A673 (cell line): ENCODE measurements around the gene XPA. TPM values are rescaled to one million over a fixed set of nuclear protein-coding genes. Genes with fewer than 3 reads are reported as not detected.

Experiments used
- BruUV-seq: library from RNA; stranded (reverse); fragments of 400-500 nt; replicated peaks from 2 replicates; lab custom pipeline; 2021; lab: Mats Ljungman, UMichigan
- CTCF ChIA-PET: fragments of 300-600 bp; sonication (Branson Sonifier 250); formaldehyde crosslinking; loops from one replicate; lab custom pipeline; 2022; ENCODE audit warnings: antibody characterized with exemption; lab: Charles Lee
- POLR2A ChIA-PET: fragments of 300-600 bp; sonication (Branson Sonifier 250); formaldehyde crosslinking; loops from one replicate; lab custom pipeline; 2022; ENCODE audit warnings: antibody characterized with exemption; ENCODE audit not compliant: low non-redundant PET; lab: Charles Lee
- DNase-seq: peaks from one replicate; pipeline ENCODE4 v3.0.0-alpha.2; 2015; ENCODE audit warnings: low spot score
- H3K27ac ChIP-seq: fragments of 200-600 bp; sonication (generic); 2 replicates; pipeline ENCODE4 v1.5.1; 2016; ENCODE audit warnings: mixed run types, low read depth, mild to moderate bottlenecking, mixed read lengths, antibody characterized with exemption, low read length; ENCODE audit not compliant: poor library complexity, severe bottlenecking
- H3K27me3 ChIP-seq: fragments of 200-600 bp; sonication (generic); replicated peaks from 2 replicates; pipeline ENCODE4 v1.6.1; 2017; ENCODE audit warnings: mixed run types, low read depth, mild to moderate bottlenecking, mixed read lengths, antibody characterized with exemption, low read length; ENCODE audit not compliant: insufficient read depth, poor library complexity
- H3K36me3 ChIP-seq: fragments of 200-600 bp; sonication (generic); 2 replicates; pipeline ENCODE4 v1.6.1; 2016; ENCODE audit warnings: mixed run types, mild to moderate bottlenecking, mixed read lengths, antibody characterized with exemption, low read length; ENCODE audit not compliant: insufficient read depth, poor library complexity, severe bottlenecking
- H3K4me1 ChIP-seq: fragments of 200-600 bp; sonication (generic); 2 replicates; pipeline ENCODE4 v1.6.1; 2017; ENCODE audit warnings: mixed run types, mild to moderate bottlenecking, mixed read lengths, antibody characterized with exemption, low read length; ENCODE audit not compliant: insufficient read depth, poor library complexity, severe bottlenecking
- H3K4me3 ChIP-seq: fragments of 200-600 bp; sonication (generic); 2 replicates; pipeline ENCODE4 v1.5.1; 2016; ENCODE audit warnings: low read depth, mixed run types, mild to moderate bottlenecking, mixed read lengths, low read length; ENCODE audit not compliant: poor library complexity, severe bottlenecking
- H3K9me3 ChIP-seq: fragments of 200-600 bp; sonication (generic); 2 replicates; pipeline ENCODE4 v1.6.1; 2016; ENCODE audit warnings: mixed run types, low read depth, mild to moderate bottlenecking, mixed read lengths, antibody characterized with exemption, low read length; ENCODE audit not compliant: poor library complexity, severe bottlenecking
- CTCF ChIP-seq: fragments of 300-800, 200-600 bp; sonication (generic); conservative IDR thresholded peaks from 2 replicates; pipeline ENCODE4 v1.5.1; 2017; ENCODE audit warnings: low read depth, mild to moderate bottlenecking, antibody characterized with exemption, low read length, moderate library complexity, mixed read lengths
- EZH2 ChIP-seq: fragments of 200-600 bp; sonication (generic); IDR thresholded peaks from 2 replicates; pipeline ENCODE4 v1.6.1; 2017; ENCODE audit warnings: borderline replicate concordance, low read depth, mild to moderate bottlenecking, mixed read lengths, antibody characterized with exemption, low read length; ENCODE audit not compliant: poor library complexity, severe bottlenecking
- intact Hi-C: fragments of 100-400 bp; cut with micrococcal nuclease; formaldehyde crosslinking; loops from one replicate; pipeline ENCODE4 v1.10.0; 2022; ENCODE audit not compliant: unreplicated experiment
- total RNA-seq: library from RNA; stranded (reverse); gene quantifications from 2 replicates; pipeline ENCODE4 v1.2.3, GENCODE V29; 2021

Gene XPA
- total RNA-seq, 1 experiment from 2014 or later = 15.6 TPM

DNA sequence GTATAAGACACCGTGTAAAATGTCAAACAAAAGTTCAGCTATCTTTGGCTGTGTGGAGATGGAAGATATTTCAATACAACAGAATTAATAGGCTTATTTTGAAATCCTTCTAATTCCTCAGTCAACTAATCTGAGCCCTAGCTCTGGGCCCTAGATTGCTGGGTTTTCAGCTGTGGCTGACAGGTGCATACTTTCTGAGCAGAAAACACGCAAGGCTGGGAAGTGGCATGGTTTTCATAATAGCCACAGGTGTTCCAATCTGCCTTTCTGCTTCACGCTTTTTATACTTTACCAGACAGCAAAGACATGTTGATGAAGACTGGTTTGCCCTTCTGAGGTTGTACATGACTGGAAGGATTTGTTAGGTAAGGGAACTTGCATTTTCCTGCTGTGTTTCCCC, 20.7 kb upstream of the XPA start:
- H3K9me3 ChIP-seq = no peaks in the 10 kb centered on the region
- H3K4me1 ChIP-seq = no peaks in the 10 kb centered on the region
- intact Hi-C loops = no loop called here
- H3K36me3 ChIP-seq = no peaks in the 10 kb centered on the region
- no TSS peak for BruUV-seq
- no peak overlapping the region for H3K27ac ChIP-seq
- TF ChIP-seq CTCF (no peak), EZH2 (no peak)
- no peak for DNase-seq
- H3K27me3 ChIP-seq = peaks cover 31% of the 10 kb centered on the region
- H3K4me3 ChIP-seq = no peak overlapping the region
- ChIA-PET POLR2A (no interaction called here), CTCF (no interaction called here)

DNA sequence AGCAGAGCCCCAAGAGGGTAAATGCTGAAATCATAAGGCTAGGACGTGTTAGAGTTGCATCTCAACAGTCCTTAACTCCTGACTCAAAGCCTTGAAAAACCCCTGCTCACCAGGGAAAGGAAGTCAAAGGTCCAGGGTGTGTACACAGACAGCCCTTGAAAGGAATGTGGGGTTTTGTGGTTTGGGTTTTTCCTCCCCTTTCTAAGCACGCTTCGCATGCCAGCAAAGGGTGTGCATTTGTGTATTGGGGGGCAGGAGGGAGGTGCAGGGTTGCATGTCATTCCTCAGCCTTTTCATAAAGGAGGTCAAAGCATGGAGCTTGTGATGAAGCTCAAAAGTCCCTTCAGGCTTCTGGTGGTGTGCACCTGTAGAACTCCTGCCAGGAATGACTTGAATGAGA, 17.3 kb upstream of the XPA start:
- H3K27me3 ChIP-seq = peaks cover 22% of the 10 kb centered on the region
- intact Hi-C loops = loop anchor here (5.0 kb wide), 1 partner anchor 548 kb away; no protein-coding TSS in a partner anchor
- no peak overlapping the region for H3K4me3 ChIP-seq
- no peak overlapping the region for H3K27ac ChIP-seq
- H3K4me1 ChIP-seq = no peaks in the 10 kb centered on the region
- POLR2A ChIA-PET = no interaction called here
- TF ChIP-seq CTCF (no peak), EZH2 (no peak)
- CTCF ChIA-PET = no interaction called here
- H3K36me3 ChIP-seq = no peaks in the 10 kb centered on the region
- DNase-seq = no peak
- BruUV-seq = no TSS peak
- H3K9me3 ChIP-seq = no peaks in the 10 kb centered on the region

GRCh38 chr9:97711223-97711626, 14.1 kb upstream of the XPA start:
- no peak overlapping the region for H3K27ac ChIP-seq
- intact Hi-C loops = loop anchor here (5.0 kb wide), 1 partner anchor 551 kb away; no protein-coding TSS in a partner anchor
- H3K9me3 ChIP-seq = no peaks in the 10 kb centered on the region
- H3K4me3 ChIP-seq = no peak overlapping the region
- H3K27me3 ChIP-seq = peaks cover 33% of the 10 kb centered on the region
- CTCF ChIA-PET = interaction anchor here (0.6 kb wide), 1 partner anchor 193 kb away, joined by 4 read pairs; no protein-coding TSS in a partner anchor
- H3K36me3 ChIP-seq = no peaks in the 10 kb centered on the region
- BruUV-seq = no TSS peak
- no peak for DNase-seq
- no peak for TF ChIP-seq CTCF
- TF ChIP-seq EZH2 = no peak
- POLR2A ChIA-PET = no interaction called here
- H3K4me1 ChIP-seq = no peaks in the 10 kb centered on the region
